H1 (cell line): Measurements from ENCODE around the gene ANAPC2. TPM values are rescaled to one million over a fixed set of nuclear protein-coding genes. Genes with fewer than 3 reads are reported as not detected.
A peak's percentile ranks its signal among the peaks of the same experiment; 100 is the strongest.

Experiments
- CTCF ChIA-PET: fragments of 300-600 bp; sonication (Branson Sonifier 250); formaldehyde crosslinking; loops from one replicate; lab custom pipeline; 2021; ENCODE audit not compliant: partially characterized antibody; lab: Charles Lee
- POLR2A ChIA-PET: fragments of 300-600 bp; sonication (Branson Sonifier 250); formaldehyde crosslinking; loops from one replicate; lab custom pipeline; 2021; ENCODE audit warnings: inconsistent platforms; ENCODE audit not compliant: partially characterized antibody; lab: Charles Lee
- DNase-seq, 2 experiments: peaks; one replicate each; pipeline versions ENCODE4 v3.0.0 to v3.0.0-alpha.2; 2010 to 2022; ENCODE audit warnings: low spot score in 2 of 2, low read depth in 1 of 2, mixed read lengths in 1 of 2
- FAIRE-seq: peaks from 2 replicates; lab custom pipeline; 2011; peaks lifted over from hg19 to GRCh38; lab: Jason Lieb, UNC
- H2AFZ ChIP-seq: 2 replicates; pipeline ENCODE4 v1.8.1; 2012; ENCODE audit warnings: low read length, inconsistent platforms
- H2AK5ac ChIP-seq: 2 replicates; pipeline ENCODE4 v1.6.1; 2013; ENCODE audit warnings: low read depth, low read length
- H2BK120ac ChIP-seq: replicated peaks from 2 replicates; pipeline ENCODE3; 2013; ENCODE audit warnings: low read depth, low read length, inconsistent platforms
- H2BK12ac ChIP-seq: 2 replicates; pipeline ENCODE4 v1.6.1; 2013; ENCODE audit warnings: low read depth, low read length
- H2BK15ac ChIP-seq: 2 replicates; pipeline ENCODE4 v1.6.1; 2013; ENCODE audit warnings: low read length
- H2BK20ac ChIP-seq: 2 replicates; pipeline ENCODE4 v1.6.1; 2013; ENCODE audit warnings: low read length
- H2BK5ac ChIP-seq: 2 replicates; pipeline ENCODE4 v1.6.1; 2013; ENCODE audit warnings: low read depth, low read length
- H3K14ac ChIP-seq: 2 replicates; pipeline ENCODE4 v1.6.1; 2013; ENCODE audit warnings: inconsistent platforms; ENCODE audit not compliant: insufficient read length
- H3K18ac ChIP-seq: 2 replicates; pipeline ENCODE4 v1.6.1; 2013; ENCODE audit warnings: low read length; ENCODE audit errors: extremely low read depth
- H3K23ac ChIP-seq: 2 replicates; pipeline ENCODE4 v1.6.1; 2013; ENCODE audit warnings: inconsistent platforms; ENCODE audit not compliant: insufficient read length
- H3K23me2 ChIP-seq: 2 replicates; pipeline ENCODE4 v1.6.1; 2013; ENCODE audit warnings: low read depth, low read length
- H3K27ac ChIP-seq: 2 replicates; pipeline ENCODE4 v1.6.1; 2011; ENCODE audit warnings: low read depth, low read length, inconsistent platforms
- H3K27me3 ChIP-seq, 4 experiments: replicated peaks in 1 of 4; 1 replicate in 1 of 4; 2 replicates in 3 of 4; pipeline versions ENCODE4 v1.6.1 to v1.8.1; 2011 to 2013; ENCODE audit warnings: low read length in 3 of 4, mild to moderate bottlenecking in 3 of 4, inconsistent platforms in 2 of 4, mixed read lengths in 2 of 4, moderate library complexity in 1 of 4; ENCODE audit not compliant: control insufficient read depth in 3 of 4, insufficient read depth in 3 of 4; ENCODE audit errors: extremely low read depth in 1 of 4
- H3K36me3 ChIP-seq, 4 experiments: 2 replicates each; pipeline versions ENCODE4 v1.6.1 to v1.8.1; 2011 to 2013; ENCODE audit warnings: mild to moderate bottlenecking in 4 of 4, low read length in 3 of 4, moderate library complexity in 2 of 4, control low read depth in 1 of 4, inconsistent platforms in 1 of 4; ENCODE audit not compliant: insufficient read depth in 4 of 4, control insufficient read depth in 2 of 4
- H3K4ac ChIP-seq: replicated peaks from 2 replicates; pipeline ENCODE3; 2013; ENCODE audit warnings: low read length, low read depth, mixed read lengths, inconsistent platforms; ENCODE audit not compliant: insufficient read length
- H3K4me1 ChIP-seq, 4 experiments: replicated peaks in 1 of 4; 1 replicate in 1 of 4; 2 replicates in 3 of 4; pipeline versions ENCODE4 v1.6.1 to v1.8.1; 2011 to 2013; ENCODE audit warnings: low read length in 3 of 4, inconsistent platforms in 2 of 4, mixed read lengths in 1 of 4; ENCODE audit not compliant: insufficient read depth in 4 of 4, control insufficient read depth in 3 of 4
- H3K4me2 ChIP-seq, 2 experiments: 2 replicates each; pipeline versions ENCODE4 v1.6.1 to v1.8.1; 2011 to 2013; ENCODE audit warnings: low read depth in 2 of 2, low read length in 2 of 2, control low read depth in 1 of 2, inconsistent platforms in 1 of 2, mild to moderate bottlenecking in 1 of 2; ENCODE audit not compliant: insufficient read depth in 1 of 2
- H3K4me3 ChIP-seq, 4 experiments: fragments of 200-600, 300-600 bp in 1 of 4; sonication (generic), shearing (Covaris generic), sonication (Bioruptor Twin) in 1 of 4; 2 replicates each; pipeline versions ENCODE4 v1.5.1 to v1.8.1; 2011 to 2016; ENCODE audit warnings: low read length in 4 of 4, low read depth in 3 of 4, control low read depth in 2 of 4, inconsistent platforms in 2 of 4, mild to moderate bottlenecking in 2 of 4, mixed read lengths in 1 of 4, moderate library complexity in 1 of 4; ENCODE audit not compliant: insufficient read depth in 2 of 4; ENCODE audit errors: extremely low read depth in 1 of 4
- H3K56ac ChIP-seq: replicated peaks from 2 replicates; pipeline ENCODE3; 2013; ENCODE audit warnings: low read depth, mild to moderate bottlenecking, mixed read lengths, low read length, inconsistent platforms; ENCODE audit not compliant: insufficient read length
- H3K79me1 ChIP-seq: 2 replicates; pipeline ENCODE4 v1.6.1; 2013; ENCODE audit warnings: low read depth, low read length, control low read depth
- H3K79me2 ChIP-seq, 2 experiments: 2 replicates each; pipeline versions ENCODE4 v1.6.1 to v1.8.1; 2012 to 2013; ENCODE audit warnings: low read length in 2 of 2, mild to moderate bottlenecking in 2 of 2, inconsistent platforms in 1 of 2; ENCODE audit not compliant: insufficient read depth in 2 of 2, control insufficient read depth in 1 of 2
- H3K9ac ChIP-seq, 4 experiments: replicated peaks in 1 of 4; 1 replicate in 1 of 4; 2 replicates in 3 of 4; pipeline versions ENCODE4 v1.6.1 to v1.8.1; 2011 to 2013; ENCODE audit warnings: low read depth in 3 of 4, low read length in 3 of 4, control low read depth in 2 of 4, mild to moderate bottlenecking in 2 of 4, moderate library complexity in 2 of 4, inconsistent platforms in 1 of 4; ENCODE audit errors: extremely low read depth in 1 of 4
- H3K9me3 ChIP-seq, 2 experiments: 2 replicates each; pipeline versions ENCODE4 v1.6.1 to v1.8.1; 2012 to 2013; ENCODE audit warnings: mild to moderate bottlenecking in 2 of 2, moderate library complexity in 2 of 2, control low read depth in 1 of 2, inconsistent platforms in 1 of 2, low read depth in 1 of 2, low read length in 1 of 2, mixed read lengths in 1 of 2; ENCODE audit not compliant: insufficient read depth in 2 of 2
- H4K20me1 ChIP-seq, 2 experiments: replicated peaks in 1 of 2; 2 replicates each; pipeline versions ENCODE3 to v1.8.1; 2011 to 2013; ENCODE audit warnings: inconsistent platforms in 2 of 2, low read length in 2 of 2, mild to moderate bottlenecking in 1 of 2; ENCODE audit not compliant: insufficient read depth in 2 of 2, control insufficient read depth in 1 of 2
- H4K5ac ChIP-seq: 2 replicates; pipeline ENCODE4 v1.6.1; 2013; ENCODE audit warnings: low read length, low read depth, mixed read lengths, inconsistent platforms; ENCODE audit not compliant: insufficient read length
- H4K8ac ChIP-seq: 2 replicates; pipeline ENCODE4 v1.8.0; 2013; ENCODE audit warnings: mild to moderate bottlenecking, moderate library complexity, low read length, inconsistent platforms; ENCODE audit not compliant: insufficient read depth; ENCODE audit errors: extremely low read depth
- H4K91ac ChIP-seq: replicated peaks from 2 replicates; pipeline ENCODE3; 2013; ENCODE audit warnings: low read length, mixed read lengths, inconsistent platforms; ENCODE audit not compliant: insufficient read length
- ATF3 ChIP-seq: IDR thresholded peaks from 2 replicates; pipeline ENCODE4 v1.6.1; 2011; ENCODE audit warnings: low read depth, mild to moderate bottlenecking, low read length; ENCODE audit not compliant: insufficient read depth
- KDM4A ChIP-seq: IDR thresholded peaks from one replicate; pipeline ENCODE4 v1.7.1; 2012; ENCODE audit warnings: low read depth, mild to moderate bottlenecking, moderate library complexity, low read length, inconsistent platforms; ENCODE audit not compliant: severe bottlenecking
- WGBS, 2 experiments: shearing (Covaris generic) in 1 of 2; methylation state at CpG; one replicate each; pipeline versions ENCODE4 v1.1.6 to v1.1.7; 2013 to 2015; ENCODE audit warnings: low lambda C conversion rate in 2 of 2, mixed read lengths in 2 of 2, inconsistent platforms in 1 of 2, low coverage in 1 of 2, missing lambda C conversion rate in 1 of 2; ENCODE audit not compliant: insufficient replicate concordance in 2 of 2, insufficient coverage in 1 of 2, insufficient read length in 1 of 2; ENCODE audit errors: extremely low coverage in 1 of 2, missing lambda C conversion rate in 1 of 2; 5-methylcytosine and 5-hydroxymethylcytosine counted together
- polyA plus RNA-seq, 7 experiments: library from polyadenylated mRNA; depleted of rRNA in 3 of 7; stranded (reverse) in 5 of 7; unstranded in 2 of 7; fragments of >200 nt in 5 of 7; fragments of 200-250 nt in 2 of 7; gene quantifications; 1 replicate in 5 of 7; 2 replicates in 1 of 7; 4 replicates in 1 of 7; pipeline versions ENCODE4 v1.2.1 to v1.2.3, GENCODE V29; 2011 to 2013; ENCODE audit warnings: missing spikeins in 2 of 7, mixed read lengths in 2 of 7
- total RNA-seq: library from RNA; stranded (reverse); fragmentation: NEBNext Ultra II Directional; extraction: Animal tissue kit (Norgen Biotek cat#: 25700); gene quantifications from 2 replicates; pipeline ENCODE4 v1.2.1, GENCODE V29; 2021

ANAPC2 gene
- total and polyA plus RNA-seq, 2 of the 8 experiments (the other 6 are each of a cell fraction or from before 2014, with no cell fraction given) = 30.2 to 37.7 TPM

- H3K9ac ChIP-seq = peak overlapping the region; percentile 35 to 71 (median 54); a peak in 6 of 7 replicates
- H3K4me2 ChIP-seq = peak overlapping the region; percentile 74 to 88
- no peak overlapping the region for H2AFZ ChIP-seq
- H4K91ac ChIP-seq = peak overlapping the region; percentile 99
- H2AK5ac ChIP-seq = no peak overlapping the region
- H2BK5ac ChIP-seq = peak overlapping the region; percentile 98
- no peak overlapping the region; the same call in 1 of the 2 replicates for H3K27ac ChIP-seq
- no peaks in the 10 kb centered on the region for H3K27me3 ChIP-seq
- CTCF ChIA-PET = interaction anchor here (0.6 to 4.4 kb wide), 11 partner anchors 9 to 155 kb away, joined by 3 to 19 read pairs (median 4); partner anchors contain the start of genes NPDC1 and RNF224
- no peak overlapping the region for H3K23ac ChIP-seq
- peaks cover 18% of the 10 kb centered on the region for H3K23me2 ChIP-seq
- peak overlapping the region; percentile 54 for H2BK120ac ChIP-seq
- peak overlapping the region; percentile 86 for H4K8ac ChIP-seq
- peak overlapping the region; percentile 77 for H3K56ac ChIP-seq
- WGBS, 2 experiments = 35% methylated on average over 22 of the region's 23 CpGs; no CpG with 5 or more reads in 1 of the 2 experiments
- H4K20me1 ChIP-seq = peaks cover 0 to 22% of the 10 kb centered on the region in 2 experiments
- H2BK12ac ChIP-seq = no peak overlapping the region
- peak overlapping the region; percentile 91 for H3K4ac ChIP-seq
- no peaks in the 10 kb centered on the region for H3K36me3 ChIP-seq
- no peaks in the 10 kb centered on the region for H3K9me3 ChIP-seq
- peak overlapping the region; percentile 99 for H3K18ac ChIP-seq
- peaks cover 0 to 50% of the 10 kb centered on the region in 2 experiments; a peak in 3 of 4 replicates for H3K79me2 ChIP-seq
- no peak overlapping the region for H2BK20ac ChIP-seq
- H4K5ac ChIP-seq = peak overlapping the region; percentile 100
- peak; percentile 3 for TF ChIP-seq KDM4A
- TF ChIP-seq ATF3 = no peak
- H3K4me1 ChIP-seq = peaks cover 10 to 28% (median 19%) of the 10 kb centered on the region in 4 experiments
- peaks cover 25% of the 10 kb centered on the region for H3K79me1 ChIP-seq
- H3K14ac ChIP-seq = no peak overlapping the region
- DNase-seq (peak in 1 of 2 experiments; percentile 49), FAIRE-seq (no peak)
- H2BK15ac ChIP-seq = no peak overlapping the region
- POLR2A ChIA-PET = interaction anchor here (0.6 to 69.9 kb wide), 16 partner anchors 11 to 219 kb away, joined by 3 to 1462 read pairs (median 4); partner anchors contain the start of genes ANAPC2, CYSRT1, MAN1B1 and NELFB
- peak overlapping the region; percentile 64 to 78 (median 69) for H3K4me3 ChIP-seq
Observed at GRCh38 chr9:137201205-137201868, 13.0 kb upstream of the ANAPC2 start.
